ENCODE measurements around the gene FBXO28. TPM values are rescaled to one million over a fixed set of nuclear protein-coding genes. Genes with fewer than 3 reads are reported as not detected.

The FBXO28 gene
- total and polyA plus RNA-seq, 2 donors (not counting 1 experiment from before 2014, with no cell fraction given) = 25.3 to 34.3 TPM

DNA sequence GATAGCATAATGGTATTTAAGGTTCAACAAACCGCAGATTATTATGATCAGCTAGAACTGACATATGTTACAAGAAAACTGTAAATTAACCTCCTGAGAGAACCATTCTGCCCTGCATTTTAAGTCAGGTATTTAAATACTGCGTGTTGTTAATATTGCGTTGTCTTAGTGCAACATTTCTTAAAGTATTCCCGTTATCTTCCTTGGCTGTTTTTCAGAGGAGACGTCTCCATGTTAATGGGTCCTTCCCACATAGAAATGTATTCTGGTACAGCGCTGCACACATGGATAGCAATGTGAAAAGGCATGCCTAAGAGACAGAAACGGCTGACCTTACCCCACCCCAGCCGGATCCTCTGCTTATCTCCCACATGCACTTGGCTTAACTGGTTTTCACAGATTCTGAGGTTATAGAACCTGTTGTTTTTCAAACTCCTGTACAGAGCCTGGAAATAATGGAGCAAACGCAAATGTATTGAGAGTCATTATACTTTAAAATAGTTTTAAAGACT is 46.3 kb downstream of the FBXO28 start:
- no peak for TF ChIP-seq EZH2 (IDR thresholded peaks at IDR 0.05; ENCODE audit: low read length, missing control alignments)
- TF ChIP-seq, protein P1, sequence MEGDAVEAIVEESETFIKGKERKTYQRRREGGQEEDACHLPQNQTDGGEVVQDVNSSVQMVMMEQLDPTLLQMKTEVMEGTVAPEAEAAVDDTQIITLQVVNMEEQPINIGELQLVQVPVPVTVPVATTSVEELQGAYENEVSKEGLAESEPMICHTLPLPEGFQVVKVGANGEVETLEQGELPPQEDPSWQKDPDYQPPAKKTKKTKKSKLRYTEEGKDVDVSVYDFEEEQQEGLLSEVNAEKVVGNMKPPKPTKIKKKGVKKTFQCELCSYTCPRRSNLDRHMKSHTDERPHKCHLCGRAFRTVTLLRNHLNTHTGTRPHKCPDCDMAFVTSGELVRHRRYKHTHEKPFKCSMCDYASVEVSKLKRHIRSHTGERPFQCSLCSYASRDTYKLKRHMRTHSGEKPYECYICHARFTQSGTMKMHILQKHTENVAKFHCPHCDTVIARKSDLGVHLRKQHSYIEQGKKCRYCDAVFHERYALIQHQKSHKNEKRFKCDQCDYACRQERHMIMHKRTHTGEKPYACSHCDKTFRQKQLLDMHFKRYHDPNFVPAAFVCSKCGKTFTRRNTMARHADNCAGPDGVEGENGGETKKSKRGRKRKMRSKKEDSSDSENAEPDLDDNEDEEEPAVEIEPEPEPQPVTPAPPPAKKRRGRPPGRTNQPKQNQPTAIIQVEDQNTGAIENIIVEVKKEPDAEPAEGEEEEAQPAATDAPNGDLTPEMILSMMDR (conservative IDR thresholded peaks at IDR 0.05 in 1 of 2, IDR thresholded peaks at IDR 0.05 in 1 of 2; ENCODE audit: low read depth in 1 of 2, low read length in 2 of 2) = no peak
- Histone ChIP-seq H3K4me2 (ENCODE audit: extremely low read depth, insufficient read depth, low read length) (no peak overlapping the region), H2AFZ (ENCODE audit: low read length) (no peak overlapping the region), H3K79me2 (ENCODE audit: control insufficient read depth, insufficient read depth, low read length) (no peaks in the 10 kb centered on the region), H3K4me1 (ENCODE audit: control insufficient read depth, extremely low read depth, insufficient read depth, low read length) (no peaks in the 10 kb centered on the region), H4K20me1 (ENCODE audit: control insufficient read depth, extremely low read depth, insufficient read depth, low read length) (no peaks in the 10 kb centered on the region), H3K27me3 (ENCODE audit: control insufficient read depth, insufficient read depth, low read length) (no peaks in the 10 kb centered on the region), H3K36me3 (ENCODE audit: control insufficient read depth, insufficient read depth, low read length) (peaks cover 6% of the 10 kb centered on the region), H3K9ac (ENCODE audit: insufficient read depth, low read length) (no peak overlapping the region), H3K27ac (ENCODE audit: insufficient read depth, low read length) (no peak overlapping the region), H3K9me3 (ENCODE audit: control insufficient read depth, insufficient read depth, low read depth, low read length) (no peaks in the 10 kb centered on the region), H3K4me3 (replicated peaks in 1 of 4; ENCODE audit: control extremely low read depth in 1 of 4, insufficient read depth in 1 of 4, low read depth in 3 of 4, low read length in 4 of 4) (no peak overlapping the region)
- DNase-seq (ENCODE audit: low read depth in 2 of 2) = no peak

DNA sequence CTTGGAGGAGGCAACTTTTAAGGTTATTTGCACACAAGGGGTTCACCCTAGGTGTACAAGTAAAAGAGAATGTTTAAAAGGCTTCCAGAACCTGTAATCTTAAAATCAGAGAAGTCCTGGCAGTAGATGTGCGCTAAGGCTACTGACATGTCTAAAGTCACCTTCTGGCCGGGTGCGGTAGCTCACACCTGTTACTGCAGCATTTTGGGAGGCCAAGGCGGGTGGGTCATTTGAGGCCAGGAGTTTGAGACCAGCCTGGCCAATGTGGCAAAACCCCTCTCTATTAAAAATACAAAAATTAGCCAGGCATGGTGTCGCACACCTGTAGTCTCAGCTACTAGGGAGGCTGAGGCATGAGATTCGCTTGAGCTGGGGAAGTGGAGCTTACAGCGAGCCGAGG is 48.9 kb downstream of the FBXO28 start:
- no peak for DNase-seq (ENCODE audit: low read depth in 2 of 2)
- H3K9me3 ChIP-seq (ENCODE audit: control insufficient read depth, insufficient read depth, low read depth, low read length) = no peaks in the 10 kb centered on the region
- no peaks in the 10 kb centered on the region for H3K4me1 ChIP-seq (ENCODE audit: control insufficient read depth, extremely low read depth, insufficient read depth, low read length)
- no peak overlapping the region for H2AFZ ChIP-seq (ENCODE audit: low read length)
- no peak overlapping the region for H3K27ac ChIP-seq (ENCODE audit: insufficient read depth, low read length)
- H3K4me2 ChIP-seq (ENCODE audit: extremely low read depth, insufficient read depth, low read length) = no peak overlapping the region
- no peaks in the 10 kb centered on the region for H4K20me1 ChIP-seq (ENCODE audit: control insufficient read depth, extremely low read depth, insufficient read depth, low read length)
- no peaks in the 10 kb centered on the region for H3K79me2 ChIP-seq (ENCODE audit: control insufficient read depth, insufficient read depth, low read length)
- H3K36me3 ChIP-seq (ENCODE audit: control insufficient read depth, insufficient read depth, low read length) = peaks cover 1% of the 10 kb centered on the region
- TF ChIP-seq, protein P1 (conservative IDR thresholded peaks at IDR 0.05 in 1 of 2, IDR thresholded peaks at IDR 0.05 in 1 of 2; ENCODE audit: low read depth in 1 of 2, low read length in 2 of 2) = no peak
- TF ChIP-seq EZH2 (IDR thresholded peaks at IDR 0.05; ENCODE audit: low read length, missing control alignments) = no peak
- H3K9ac ChIP-seq (ENCODE audit: insufficient read depth, low read length) = no peak overlapping the region
- no peak overlapping the region for H3K4me3 ChIP-seq (replicated peaks in 1 of 4; ENCODE audit: control extremely low read depth in 1 of 4, insufficient read depth in 1 of 4, low read depth in 3 of 4, low read length in 4 of 4)
- no peaks in the 10 kb centered on the region for H3K27me3 ChIP-seq (ENCODE audit: control insufficient read depth, insufficient read depth, low read length)

DNA sequence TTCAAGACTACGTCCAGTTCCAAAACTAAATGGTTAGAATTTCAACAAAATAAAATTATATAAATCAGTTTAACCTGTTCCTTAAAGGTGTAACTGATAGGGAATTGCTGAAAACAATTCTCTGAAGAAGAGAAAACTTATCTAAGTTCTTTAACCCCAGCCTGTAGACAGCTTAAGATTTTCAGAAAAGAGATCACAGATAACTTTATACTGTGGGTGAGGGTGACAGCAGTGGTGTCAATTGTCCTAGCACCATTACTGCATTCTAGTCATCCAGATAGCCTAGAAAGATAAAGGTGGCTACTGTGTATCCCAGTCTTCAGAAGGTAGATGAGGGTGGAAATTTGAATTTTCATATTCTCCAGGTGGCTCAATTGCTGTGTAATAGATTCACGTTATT is 49.4 kb downstream of the FBXO28 start:
- H4K20me1 ChIP-seq (ENCODE audit: control insufficient read depth, extremely low read depth, insufficient read depth, low read length) = no peaks in the 10 kb centered on the region
- no peaks in the 10 kb centered on the region for H3K4me1 ChIP-seq (ENCODE audit: control insufficient read depth, extremely low read depth, insufficient read depth, low read length)
- no peaks in the 10 kb centered on the region for H3K36me3 ChIP-seq (ENCODE audit: control insufficient read depth, insufficient read depth, low read length)
- no peak for DNase-seq (ENCODE audit: low read depth in 2 of 2)
- no peak overlapping the region for H3K27ac ChIP-seq (ENCODE audit: insufficient read depth, low read length)
- H3K4me3 ChIP-seq (replicated peaks in 1 of 4; ENCODE audit: control extremely low read depth in 1 of 4, insufficient read depth in 1 of 4, low read depth in 3 of 4, low read length in 4 of 4) = no peak overlapping the region
- no peaks in the 10 kb centered on the region for H3K79me2 ChIP-seq (ENCODE audit: control insufficient read depth, insufficient read depth, low read length)
- TF ChIP-seq, protein P1 (conservative IDR thresholded peaks at IDR 0.05 in 1 of 2, IDR thresholded peaks at IDR 0.05 in 1 of 2; ENCODE audit: low read depth in 1 of 2, low read length in 2 of 2) = no peak
- TF ChIP-seq EZH2 (IDR thresholded peaks at IDR 0.05; ENCODE audit: low read length, missing control alignments) = no peak
- no peak overlapping the region for H3K9ac ChIP-seq (ENCODE audit: insufficient read depth, low read length)
- H3K4me2 ChIP-seq (ENCODE audit: extremely low read depth, insufficient read depth, low read length) = no peak overlapping the region
- no peaks in the 10 kb centered on the region for H3K9me3 ChIP-seq (ENCODE audit: control insufficient read depth, insufficient read depth, low read depth, low read length)
- no peak overlapping the region for H2AFZ ChIP-seq (ENCODE audit: low read length)
- no peaks in the 10 kb centered on the region for H3K27me3 ChIP-seq (ENCODE audit: control insufficient read depth, insufficient read depth, low read length)
